Activated T-helper 1 cell treated with anti-CD3 and anti-CD28 coated beads, Interleukin-2, amount 50 U/mL, for 16 hours (primary cell): ENCODE results near the gene SCN7A.
"Not testable (repeated sequence)": the region's sequence is repeated elsewhere in the genome, so short reads cannot be mapped to it uniquely, and the experiment has no call there.

Source experiments
- DNase-seq, 2 donors: peaks; one replicate each; pipeline ENCODE4 v3.0.0-alpha.2; 2020; ENCODE audit warnings: low read depth in 1 of 2, low spot score in 1 of 2

SCN7A gene

DNA sequence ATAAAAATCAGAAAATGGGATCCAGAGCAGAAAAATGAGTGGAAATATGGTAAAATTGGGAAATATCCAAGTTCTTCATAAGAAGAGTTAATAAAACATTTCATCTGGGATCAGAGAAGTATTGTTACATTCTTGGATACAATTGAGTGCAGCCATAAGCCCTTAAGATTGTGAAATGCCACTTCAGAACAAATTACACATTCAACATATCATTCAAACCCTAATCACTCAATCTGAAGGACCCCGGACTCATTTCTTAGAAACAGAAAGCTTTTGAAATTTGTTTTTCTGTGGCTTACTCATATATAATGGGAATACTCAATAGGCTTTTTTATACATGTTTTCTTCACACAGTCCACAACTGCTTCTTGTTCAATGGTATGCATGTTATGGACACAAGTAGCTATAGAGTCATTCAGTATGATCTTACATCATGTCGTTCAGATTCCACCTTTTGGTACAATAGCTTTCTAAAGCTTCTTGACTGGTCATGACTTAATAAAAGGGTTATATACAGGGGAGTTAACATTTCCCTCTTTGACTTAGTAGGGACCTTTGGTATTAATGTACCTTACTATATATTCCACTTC, 39.9 kb downstream of the SCN7A start:
- DNase-seq, result no peak

DNA sequence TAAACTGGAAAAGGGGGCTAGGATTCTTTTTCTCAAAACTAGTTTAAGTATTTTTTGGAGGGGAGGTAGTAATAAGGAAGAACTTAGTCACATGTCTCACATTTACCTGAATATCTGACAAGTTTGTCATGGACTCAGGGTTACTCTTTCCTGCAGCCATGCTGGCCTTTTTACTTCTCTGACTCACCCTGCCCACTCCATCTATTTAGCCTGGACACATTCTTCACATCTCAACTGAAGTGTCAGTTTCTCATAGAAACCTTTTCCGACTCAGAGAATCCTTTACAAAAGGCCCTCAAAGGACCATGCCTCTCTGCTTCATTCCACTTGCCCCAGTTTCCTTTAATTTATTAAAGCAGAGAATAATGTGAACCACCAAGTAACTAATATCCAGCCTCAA, 42.6 kb downstream of the SCN7A start:
- DNase-seq, result no peak

DNA sequence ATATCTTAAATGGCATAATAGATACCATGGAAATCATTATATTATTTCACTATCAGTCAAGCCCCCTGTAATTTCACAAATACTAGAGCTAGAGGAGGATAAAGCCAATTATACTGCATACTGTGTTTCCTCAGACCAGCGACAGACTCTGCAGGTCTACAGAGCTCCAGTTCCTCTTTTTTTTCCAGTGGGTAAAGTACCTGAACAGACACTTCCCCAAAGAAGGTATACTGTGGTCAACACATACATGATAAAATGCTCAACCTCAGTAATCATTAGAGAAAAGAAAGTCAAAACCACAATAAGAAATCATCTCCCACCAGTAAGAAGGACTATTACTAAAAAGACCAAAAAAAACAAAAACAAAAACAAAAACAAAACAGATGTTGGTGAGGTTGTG, 44.6 kb downstream of the SCN7A start:
- DNase-seq, result no peak

DNA sequence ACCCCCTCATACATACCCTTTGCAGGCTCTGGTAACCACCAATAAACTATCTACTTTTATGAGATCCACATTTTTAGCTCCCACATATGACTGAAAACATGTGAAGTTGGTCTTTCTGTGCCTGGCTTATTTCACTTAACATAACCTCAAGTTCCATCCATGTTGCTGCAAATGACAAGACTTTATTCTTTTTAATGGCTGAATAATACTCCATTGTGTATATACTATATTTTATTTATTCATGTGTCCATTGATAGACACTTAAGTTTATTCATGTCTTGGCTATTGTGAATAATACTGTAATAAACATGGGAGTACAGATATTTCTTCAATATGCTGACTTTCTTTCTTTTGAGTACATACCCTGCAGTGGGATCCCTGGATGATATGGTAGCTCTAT, 45.9 kb downstream of the SCN7A start:
- DNase-seq, result no peak

DNA sequence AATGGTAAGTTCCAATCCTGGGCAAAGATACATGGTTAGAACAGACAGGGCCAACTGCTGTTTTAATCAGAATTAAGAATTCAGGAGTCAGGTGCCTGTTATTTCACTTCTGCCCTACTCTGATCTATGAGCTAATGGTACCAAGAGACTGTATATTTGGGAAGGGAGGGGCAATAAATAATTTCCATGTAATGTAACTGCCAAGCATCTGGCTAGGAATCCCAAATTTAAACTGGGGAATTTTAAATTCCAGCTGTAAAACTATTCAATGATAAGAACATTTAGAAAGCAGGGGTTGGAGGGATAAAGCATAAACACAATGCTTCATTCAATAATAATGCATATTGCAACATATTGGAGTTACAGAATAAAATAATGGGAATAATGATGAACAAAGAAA, 49.7 kb downstream of the SCN7A start:
- DNase-seq, result no peak

DNA sequence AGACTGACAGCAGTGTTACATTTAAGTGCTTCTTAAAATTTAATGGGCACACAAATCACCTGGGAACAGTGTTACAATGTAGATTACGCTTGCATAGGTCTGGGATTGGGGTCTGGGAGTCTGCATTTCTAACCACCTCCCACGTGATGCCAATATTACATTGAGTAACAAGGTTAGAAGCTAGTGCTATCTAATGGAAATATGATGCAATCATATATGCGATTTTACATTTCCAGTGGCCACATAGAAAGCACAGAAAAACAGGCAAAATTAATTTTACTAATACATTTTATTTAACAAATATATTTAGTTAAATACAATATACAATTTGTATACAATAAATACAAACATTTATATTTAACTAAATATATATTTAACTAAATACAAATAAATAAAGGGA, 53.7 kb downstream of the SCN7A start:
- DNase-seq, result no peak

DNA sequence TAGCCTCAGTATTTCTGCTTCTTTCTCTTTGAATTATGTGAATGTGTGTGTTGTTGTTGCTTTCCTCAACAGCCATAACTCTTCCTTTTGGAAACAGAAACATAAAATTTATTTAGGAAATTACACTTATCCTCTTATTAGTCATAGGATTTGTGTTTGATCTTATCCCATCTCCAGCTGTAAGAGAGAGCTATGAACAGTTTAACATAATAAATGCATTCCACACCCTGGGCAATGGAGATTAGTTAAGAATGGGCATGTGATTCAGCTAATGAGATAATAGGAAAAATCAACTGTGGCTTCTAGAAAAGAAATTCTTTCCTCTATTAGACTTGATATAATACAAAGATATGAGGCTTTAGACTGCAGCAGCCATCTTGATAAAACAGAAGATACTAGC, 55.0 kb downstream of the SCN7A start:
- DNase-seq, result no peak

DNA sequence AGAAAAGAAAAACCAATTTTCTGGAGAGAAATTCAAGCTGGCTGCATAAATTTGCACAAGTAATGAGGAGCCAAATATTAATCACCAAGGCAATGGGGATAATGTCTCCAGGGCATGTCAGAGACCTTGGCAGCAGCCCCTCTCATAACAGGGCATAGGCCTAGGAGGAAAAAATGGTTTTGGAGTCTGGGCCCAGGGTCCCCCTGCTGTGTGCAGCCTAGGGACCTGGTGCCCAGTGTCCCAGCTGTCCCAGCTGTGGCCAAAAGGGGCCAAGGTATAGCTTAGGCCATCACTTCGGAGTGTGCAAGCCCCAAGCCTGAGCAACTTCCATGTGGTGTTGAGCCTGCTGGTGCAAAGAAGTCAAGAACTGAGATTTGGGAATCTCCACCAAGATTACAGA, 57.1 kb downstream of the SCN7A start:
- DNase-seq, result no peak

DNA sequence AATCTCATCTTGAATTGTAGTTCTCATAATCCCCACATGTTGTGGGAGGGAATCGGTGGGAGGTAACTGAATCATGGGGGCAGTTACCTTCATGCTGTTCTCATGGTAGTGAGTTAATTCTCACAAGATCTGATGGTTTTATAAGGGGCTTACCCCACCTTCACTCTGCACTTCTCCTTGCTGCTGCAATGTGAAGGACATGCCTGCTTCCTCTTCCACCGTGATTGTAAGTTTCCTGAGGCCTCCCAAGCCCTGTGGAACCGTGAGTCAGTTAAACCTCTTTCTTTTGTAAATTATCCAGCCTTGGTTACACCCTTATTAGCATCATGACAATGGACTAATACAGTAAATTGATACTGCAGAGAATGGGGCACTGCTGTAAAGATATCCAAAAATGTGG, 57.9 kb downstream of the SCN7A start:
- no peak for DNase-seq

DNA sequence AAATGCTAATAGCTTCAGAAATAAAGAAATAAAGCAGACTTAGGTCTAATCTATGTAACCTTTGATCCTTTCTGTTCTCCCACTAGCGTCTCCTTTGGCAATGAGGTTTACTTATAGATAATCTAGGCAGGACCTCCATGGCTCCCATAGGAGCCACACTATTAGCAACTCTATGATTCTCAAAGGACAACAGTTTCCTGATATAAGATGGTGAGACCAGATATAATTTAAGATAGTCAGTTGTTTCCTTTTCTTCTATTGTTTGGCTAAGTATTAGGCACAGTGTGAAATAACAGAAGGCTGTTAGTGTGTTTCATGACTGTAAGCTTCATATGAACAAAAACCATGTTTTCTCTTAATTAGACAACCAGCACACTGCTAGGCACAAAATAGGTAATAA, 59.6 kb downstream of the SCN7A start:
- DNase-seq, result no peak

DNA sequence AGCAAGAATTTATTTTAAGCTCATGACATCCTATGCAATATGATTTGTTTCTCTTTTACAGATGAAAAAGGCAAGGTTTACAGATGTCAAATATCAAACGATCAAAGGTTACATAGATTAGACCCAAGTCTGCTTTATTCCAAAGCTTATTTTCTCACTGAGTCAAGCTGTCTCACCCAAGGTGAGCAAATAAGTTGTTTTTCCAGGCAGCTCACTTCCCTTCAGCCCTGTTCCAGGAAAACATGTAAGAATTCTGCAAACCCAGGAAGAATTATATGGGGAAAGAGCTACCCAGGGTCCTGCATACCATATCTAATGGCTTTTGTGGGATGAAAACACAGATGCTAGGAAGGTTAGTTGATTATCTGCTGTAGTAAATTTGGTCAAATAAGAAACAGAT, 60.6 kb downstream of the SCN7A start:
- no peak for DNase-seq

DNA sequence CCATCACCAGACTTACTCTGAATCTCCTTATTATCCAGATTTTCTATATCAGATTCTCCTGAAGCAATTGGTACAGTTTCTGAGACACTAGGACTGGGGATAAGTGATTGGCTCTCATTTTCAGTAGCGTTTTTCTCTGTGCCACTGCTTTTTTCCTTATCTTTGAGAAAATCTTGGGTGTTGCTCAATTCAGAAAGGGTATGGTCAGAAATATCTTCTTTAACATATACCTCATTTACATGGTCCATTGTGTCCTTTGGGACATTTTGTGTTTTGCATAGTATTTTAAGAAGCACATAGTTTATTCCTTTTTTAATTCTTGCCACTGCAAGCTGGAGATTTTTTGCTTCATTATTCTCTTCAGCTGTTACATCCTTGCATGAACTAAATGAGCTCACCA, 61.7 kb downstream of the SCN7A start:
- DNase-seq, result no peak

DNA sequence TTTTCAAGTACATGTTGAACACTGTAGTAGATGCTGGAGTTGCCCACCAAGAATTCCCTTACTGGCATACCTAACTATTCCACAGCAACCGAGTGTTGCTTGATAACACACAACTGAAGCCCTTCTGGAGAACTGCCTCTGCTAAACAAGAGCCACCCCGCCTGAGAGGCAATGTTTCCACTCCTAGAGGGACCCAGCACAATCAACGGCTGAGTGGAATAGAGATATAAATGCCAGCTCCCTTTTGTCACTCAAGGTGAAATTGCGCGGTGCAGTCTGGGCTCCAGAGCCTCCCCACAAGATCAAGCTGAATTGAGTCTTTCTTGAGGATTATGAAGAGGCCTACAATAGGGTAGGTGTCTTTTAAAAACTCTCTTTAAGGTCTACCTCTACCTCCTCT, 69.2 kb downstream of the SCN7A start:
- DNase-seq, result no peak

DNA sequence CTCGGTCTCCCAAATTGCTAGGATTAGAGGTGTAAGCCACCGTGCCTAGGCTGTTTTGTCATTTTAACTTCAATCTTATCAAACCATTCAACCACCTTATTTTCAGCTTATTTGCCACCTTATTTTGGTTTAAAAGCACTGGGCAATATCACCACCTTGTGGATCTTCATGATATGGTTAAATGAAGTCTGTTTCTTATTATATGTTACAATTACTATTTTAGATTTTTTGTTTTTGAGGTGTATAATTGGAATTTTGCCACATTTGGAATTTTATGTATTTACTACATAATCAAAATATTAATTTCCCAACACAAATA, 74.5 kb downstream of the SCN7A start:
- no peak for DNase-seq

DNA sequence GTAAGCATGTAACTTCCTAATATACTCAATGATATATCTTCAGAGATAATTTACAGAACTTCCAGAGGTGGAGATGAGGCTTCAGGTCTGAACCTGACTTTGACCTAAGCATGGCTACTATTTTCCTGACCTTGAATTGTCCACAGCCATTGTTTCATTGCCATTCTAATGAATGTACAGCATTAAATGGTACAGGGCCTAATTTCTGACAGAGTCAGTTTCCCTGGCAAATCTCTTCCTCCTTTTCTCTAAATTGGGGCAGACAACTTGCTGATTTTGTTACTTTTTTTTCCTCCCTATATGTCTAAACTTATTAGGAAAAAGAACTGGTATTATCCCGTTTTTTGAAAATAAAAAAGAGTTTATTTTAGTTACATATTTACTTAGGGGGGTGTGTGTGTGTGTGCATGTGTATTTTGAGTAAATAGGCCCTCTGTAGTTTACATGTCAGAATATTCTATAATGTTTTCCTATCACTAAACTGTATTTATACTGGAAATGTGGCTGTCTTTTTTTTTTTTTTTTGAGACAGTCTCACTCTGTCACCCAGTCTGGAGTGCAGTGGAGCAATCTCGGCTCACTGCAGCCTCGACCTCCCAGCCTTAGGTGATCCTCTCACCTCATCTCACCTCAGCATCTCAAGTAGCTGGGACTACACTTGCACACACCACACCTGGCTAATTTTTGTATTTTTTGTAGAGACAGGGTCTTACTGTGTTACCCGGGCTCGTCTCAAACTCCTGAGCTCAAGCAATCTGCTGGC, 75.0 kb downstream of the SCN7A start:
- no peak for DNase-seq

DNA sequence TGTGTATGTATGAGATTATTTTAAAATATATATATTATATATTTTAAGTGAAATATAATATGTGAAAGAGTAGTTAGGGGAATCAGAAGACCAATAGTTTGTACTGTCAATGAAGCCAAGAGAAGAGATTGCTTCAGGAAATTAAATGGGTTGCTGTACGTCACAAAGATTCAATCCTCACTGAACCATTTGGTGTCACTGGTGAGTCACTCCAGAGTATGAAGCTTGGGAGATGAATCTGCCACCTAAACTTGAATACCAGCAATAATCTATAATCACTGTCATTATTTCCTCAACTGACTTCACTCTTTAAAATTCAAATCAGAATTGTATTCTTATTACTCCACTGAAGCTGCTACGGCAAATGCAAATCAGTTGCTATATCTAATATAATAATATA, 76.4 kb downstream of the SCN7A start:
- no peak for DNase-seq

DNA sequence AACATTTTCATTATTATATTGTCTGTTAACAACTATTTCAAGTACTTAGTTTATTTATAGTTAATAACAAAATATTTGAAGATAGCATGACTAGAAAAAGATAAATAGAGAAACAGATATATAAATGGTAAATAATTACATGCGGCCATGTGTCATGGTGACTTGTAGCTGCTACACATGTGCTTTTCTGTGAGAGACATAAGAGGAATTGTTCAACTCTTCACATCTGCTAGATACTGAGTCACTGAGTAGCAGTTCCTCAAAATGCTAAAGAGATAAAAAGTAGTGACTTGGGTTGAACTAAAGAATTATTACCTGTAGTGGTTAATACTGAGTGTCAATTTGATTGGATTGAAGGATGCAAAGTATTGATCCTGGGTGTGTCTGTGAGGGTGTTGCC, 80.8 kb downstream of the SCN7A start:
- no peak for DNase-seq

DNA sequence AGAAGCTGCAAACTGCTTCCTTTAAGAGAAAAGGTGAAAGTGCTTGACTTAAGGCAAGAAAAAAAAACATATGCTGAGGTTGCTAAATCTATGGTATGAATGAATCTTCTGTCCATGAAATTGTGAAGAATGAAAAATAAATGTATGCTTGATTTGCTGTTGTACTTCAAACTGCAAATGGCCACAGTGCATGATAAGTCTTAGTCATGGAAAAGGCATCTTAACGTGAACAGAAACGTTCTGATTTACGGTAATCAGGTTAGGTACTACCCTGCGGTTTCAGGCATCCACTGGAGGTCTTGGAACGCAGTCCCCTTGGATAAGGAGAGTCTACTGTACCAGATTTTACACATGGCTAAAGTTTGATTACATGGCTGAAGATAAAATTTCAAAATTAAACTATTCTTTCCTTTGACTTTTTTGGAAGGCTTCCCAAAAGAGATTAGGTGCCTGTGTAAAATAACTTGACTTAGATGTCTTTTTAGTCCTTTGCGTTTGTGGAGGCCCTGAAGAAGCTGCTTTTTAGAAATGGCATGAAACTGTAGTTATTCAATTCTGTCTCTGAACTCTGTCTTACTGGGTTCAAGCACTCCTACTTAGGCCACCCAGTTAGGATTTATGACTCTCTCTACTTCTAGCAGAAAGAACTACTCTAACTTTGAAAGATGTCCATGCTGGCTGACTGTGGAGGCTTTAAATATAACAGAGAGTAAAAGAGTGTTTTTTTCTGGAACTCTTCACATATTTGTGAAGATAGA, 82.4 kb downstream of the SCN7A start:
- DNase-seq, result no peak

DNA sequence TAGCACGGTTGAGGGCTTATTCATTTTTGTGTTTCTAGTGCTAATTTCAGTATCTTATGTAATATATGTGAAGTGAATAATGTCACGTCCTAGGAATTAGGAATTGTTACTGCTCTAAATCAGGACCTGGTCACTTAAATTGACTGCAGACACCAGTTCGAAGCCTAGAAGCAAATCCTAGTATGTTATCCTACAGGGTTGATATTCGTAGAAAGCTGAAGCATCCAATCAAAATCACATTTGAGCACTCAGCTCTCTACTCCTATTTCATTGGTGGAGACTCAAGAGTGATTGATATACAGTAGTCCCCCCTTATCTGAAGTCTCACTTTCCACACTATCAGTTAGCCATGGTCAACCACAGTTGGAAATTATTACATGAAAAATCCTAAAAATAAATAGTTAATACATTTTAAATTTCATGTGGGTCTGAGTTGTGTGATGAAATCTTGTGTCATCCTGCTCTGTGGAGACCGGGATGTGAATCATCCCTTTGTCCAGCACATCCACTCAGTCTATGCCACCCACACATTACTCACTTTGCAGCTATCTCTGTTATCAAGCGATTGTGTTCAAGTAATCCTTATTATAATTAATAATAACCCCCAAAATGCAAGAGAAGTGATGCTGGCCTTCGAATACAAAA, 83.1 kb downstream of the SCN7A start:
- DNase-seq, result no peak

DNA sequence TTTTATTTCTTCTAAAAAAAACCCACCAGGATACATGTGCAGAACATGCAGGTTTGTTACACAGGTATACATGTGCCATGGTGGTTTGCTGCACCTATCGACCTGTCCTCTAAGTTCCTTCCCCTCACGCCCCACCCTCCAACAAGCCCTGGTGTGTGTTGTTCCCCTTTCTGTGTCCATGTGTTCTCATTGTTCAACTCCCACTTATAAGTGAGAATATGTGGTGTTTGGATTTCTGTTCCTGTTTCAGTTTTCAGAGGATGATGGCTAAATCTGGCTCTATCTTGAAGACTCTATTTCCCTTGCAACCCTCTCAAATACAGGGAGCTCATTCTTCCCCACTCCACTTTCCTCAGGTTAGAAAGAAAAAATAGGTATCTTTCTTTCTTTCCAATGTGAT, 86.3 kb downstream of the SCN7A start:
- not testable (repeated sequence) for DNase-seq

DNA sequence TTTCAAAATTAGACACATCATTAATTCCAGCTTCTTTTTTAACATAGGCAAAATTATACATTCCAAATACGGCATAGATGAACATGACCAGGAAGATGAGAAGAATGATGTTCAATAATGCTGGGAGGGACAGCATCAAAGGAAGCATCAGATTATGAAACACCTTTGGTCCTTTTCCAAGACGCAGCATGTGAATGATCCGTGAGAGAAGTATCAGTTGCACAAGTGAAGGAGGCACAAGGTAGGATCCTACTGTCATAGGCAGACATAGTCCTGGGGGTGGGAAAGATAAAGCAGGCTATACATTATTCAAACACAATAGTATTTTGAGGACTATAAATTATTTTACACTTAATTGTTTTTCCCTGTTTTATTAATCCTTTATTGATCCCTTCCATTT, 87.7 kb downstream of the SCN7A start:
- no peak for DNase-seq

DNA sequence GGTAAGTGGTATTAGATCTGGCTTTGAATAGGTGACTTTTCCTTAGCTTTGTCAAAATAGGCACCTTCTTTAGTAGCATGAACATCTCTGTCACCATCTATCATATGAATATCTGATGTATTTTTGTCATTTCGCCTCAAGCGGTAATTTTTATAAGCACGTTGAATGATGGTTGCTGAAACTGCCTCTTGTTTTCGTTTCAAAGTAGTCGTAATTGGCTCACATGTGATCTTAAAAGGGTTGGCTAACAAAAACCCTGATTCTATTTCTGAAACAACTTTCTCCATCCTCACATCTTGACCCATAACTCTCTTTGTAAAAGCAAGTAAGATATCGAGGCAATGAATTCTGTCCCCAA, 88.5 kb downstream of the SCN7A start:
- DNase-seq, result no peak
